HG03095 (cell line): Measurements from ENCODE around the gene SKA3.

Source experiments
- ATAC-seq: cut with Tn5 transposase; IDR thresholded peaks from one replicate; pipeline ENCODE4 v1.9.1; 2021; ENCODE audit warnings: moderate library complexity; ENCODE audit not compliant: unreplicated experiment

Gene SKA3

DNA sequence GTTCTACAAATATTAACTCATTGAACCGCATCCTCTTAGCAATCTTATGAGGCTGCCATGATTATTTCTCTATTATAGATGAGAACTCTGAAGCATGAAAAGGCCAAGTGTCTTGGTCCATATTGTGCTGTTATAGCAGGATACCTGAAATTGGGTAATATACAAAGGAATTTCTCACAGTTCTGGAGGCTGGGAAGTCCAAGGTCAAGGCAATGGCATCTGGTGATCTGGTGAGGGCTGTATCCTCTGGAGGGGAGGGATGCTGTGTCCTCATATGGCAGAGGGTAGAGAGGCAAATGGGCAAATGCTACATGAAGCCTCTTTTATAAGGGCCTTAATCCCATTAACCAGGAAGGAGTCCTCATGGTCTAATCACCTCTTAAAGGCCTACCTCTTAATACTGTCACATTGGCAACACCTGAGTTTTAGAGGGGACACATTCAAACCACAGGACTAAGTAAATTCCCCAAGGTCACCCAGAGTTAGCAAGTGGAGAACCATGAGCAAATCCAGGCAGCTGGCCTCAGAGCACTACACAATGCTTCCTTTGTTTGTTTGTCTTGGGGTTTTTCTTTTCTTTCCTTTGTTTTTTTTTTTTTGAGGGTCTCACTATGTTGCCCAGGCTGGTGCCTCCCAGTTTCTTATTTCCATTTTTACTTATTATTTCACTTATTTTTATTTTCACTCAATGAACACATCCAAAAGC lies 59.1 kb downstream of the SKA3 start:
- no peak for ATAC-seq

- ATAC-seq = no peak
Observed at GRCh38 chr13:21116141-21116540, 60.2 kb downstream of the SKA3 start.

GRCh38 chr13:21115231-21115630 lies 61.1 kb downstream of the SKA3 start:
- no peak for ATAC-seq

- ATAC-seq = no peak
Observed at GRCh38 chr13:21111546-21111945, 64.8 kb downstream of the SKA3 start.

GRCh38 chr13:21109168-21109567 lies 67.2 kb downstream of the SKA3 start:
- no peak for ATAC-seq

DNA sequence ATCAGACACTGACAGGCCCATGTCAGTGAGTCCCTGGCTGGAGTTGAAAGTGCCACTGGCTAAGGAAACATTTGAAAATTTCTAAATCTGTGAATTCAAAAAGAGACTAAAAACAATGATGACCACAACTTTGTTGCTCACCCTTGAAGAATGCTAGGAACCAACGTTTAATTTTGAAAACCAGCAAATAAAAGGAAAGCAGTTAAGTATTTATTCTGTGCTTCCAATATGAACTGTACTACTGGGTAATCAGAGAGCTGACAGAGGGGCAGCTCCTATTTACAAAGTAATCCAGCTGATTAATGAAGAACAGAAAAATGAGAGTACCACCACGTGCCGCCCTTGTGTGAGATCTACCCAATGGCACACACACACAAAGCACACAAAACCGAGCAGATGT lies 70.3 kb downstream of the SKA3 start:
- no peak for ATAC-seq

GRCh38 chr13:21104199-21105019 lies 71.9 kb downstream of the SKA3 start:
- no peak for ATAC-seq
